Esophagus muscularis mucosa (tissue), 4 donors: ENCODE results near the gene SLAMF7. TPM values are rescaled to one million over a fixed set of nuclear protein-coding genes. Genes with fewer than 3 reads are reported as not detected.

ENCODE experiments used
- DNase-seq: peaks from one replicate; pipeline ENCODE4 v3.0.0-alpha.2; 2017; ENCODE audit errors: extremely low spot score
- H3K27ac ChIP-seq, 4 donors: fragments of 200-600 bp; sonication (generic); replicated peaks in 1 of 4; 1 replicate in 3 of 4; 2 replicates in 1 of 4; pipeline ENCODE4 v1.5.1; 2016 to 2019; ENCODE audit warnings: mild to moderate bottlenecking in 1 of 4
- H3K27me3 ChIP-seq, 4 donors: fragments of 200-600 bp; sonication (generic); one replicate each; pipeline versions ENCODE4 v1.5.1 to v1.6.0; 2016 to 2019
- H3K36me3 ChIP-seq, 4 donors: fragments of 200-600 bp; sonication (generic); one replicate each; pipeline ENCODE4 v1.5.1; 2016 to 2019
- H3K4me1 ChIP-seq, 4 donors: fragments of 200-600 bp; sonication (generic); one replicate each; pipeline ENCODE4 v1.5.1; 2016 to 2019
- H3K4me3 ChIP-seq, 4 donors: fragments of 200-600 bp; sonication (generic); 1 replicate in 2 of 4; 2 replicates in 2 of 4; pipeline ENCODE4 v1.5.1; 2016 to 2019; ENCODE audit warnings: mild to moderate bottlenecking in 4 of 4, moderate library complexity in 1 of 4
- H3K9me3 ChIP-seq, 4 donors: fragments of 200-600 bp; sonication (generic); 1 replicate in 3 of 4; 2 replicates in 1 of 4; pipeline ENCODE4 v1.5.1; 2016 to 2019
- CTCF ChIP-seq, 3 experiments: fragments of 200-600 bp in 2 of 3; fragments of 450-650 bp in 1 of 3; sonication (generic) in 2 of 3; IDR thresholded peaks; one replicate each; pipeline ENCODE4 v1.5.1; 2017 to 2019; ENCODE audit warnings: antibody characterized with exemption in 3 of 3, mild to moderate bottlenecking in 2 of 3, moderate library complexity in 1 of 3
- EP300 ChIP-seq: sonication (generic); formaldehyde crosslinking; IDR thresholded peaks from one replicate; pipeline ENCODE4 v1.6.1; 2017; ENCODE audit warnings: antibody characterized with exemption
- POLR2A ChIP-seq: fragments of 450-650 bp; IDR thresholded peaks from one replicate; pipeline ENCODE4 v1.6.1; 2017; ENCODE audit warnings: antibody characterized with exemption, moderate library complexity, mild to moderate bottlenecking, low read depth
- POLR2AphosphoS5 ChIP-seq, 2 donors: sonication (generic); formaldehyde crosslinking; IDR thresholded peaks; one replicate each; pipeline ENCODE4 v1.6.1; 2017; ENCODE audit warnings: antibody characterized with exemption in 2 of 2
- WGBS: methylation state at CpG from one replicate; pipeline ENCODE4 v1.1.5; 2018; 5-methylcytosine and 5-hydroxymethylcytosine counted together
- intact Hi-C: fragments of 100-400 bp; cut with DNase I; formaldehyde crosslinking; loops from one replicate; pipeline ENCODE4 v1.15.1; 2023
- total RNA-seq, 4 donors: library from RNA; depleted of rRNA; stranded (reverse); fragments of >200 nt; gene quantifications; one replicate each; pipeline versions ENCODE4 v1.1.0 to v1.2.1, GENCODE V29; 2016

Gene SLAMF7
- total RNA-seq, 4 donors from 2014 or later = 0.06 to 1.3 (median 0.47) TPM

- intact Hi-C loops = no loop called here
- Histone ChIP-seq H3K36me3 (no peaks in the 10 kb centered on the region), H3K4me1 (no peaks in the 10 kb centered on the region), H3K27me3 (no peaks in the 10 kb centered on the region), H3K4me3 (no peak overlapping the region), H3K27ac (no peak overlapping the region), H3K9me3 (no peaks in the 10 kb centered on the region)
- TF ChIP-seq CTCF (IDR thresholded peaks at IDR 0.05) (no peak), POLR2A (no peak), EP300 (no peak), POLR2AphosphoS5 (IDR thresholded peaks at IDR 0.05) (no peak)
- DNase-seq = no peak
These were observed 20.7 kb downstream of the SLAMF7 start for GRCh38 chr1:160759740-160760139.

GRCh38 chr1:160761046-160761445 lies 22.0 kb downstream of the SLAMF7 start:
- no peaks in the 10 kb centered on the region for H3K36me3 ChIP-seq
- H3K4me1 ChIP-seq = no peaks in the 10 kb centered on the region
- intact Hi-C loops = no loop called here
- no peak overlapping the region for H3K27ac ChIP-seq
- no peak overlapping the region for H3K4me3 ChIP-seq
- H3K27me3 ChIP-seq = no peaks in the 10 kb centered on the region
- WGBS = 90% methylated on average over 4 of the region's 4 CpGs
- H3K9me3 ChIP-seq = no peaks in the 10 kb centered on the region
- no peak for DNase-seq
- no peak for TF ChIP-seq POLR2AphosphoS5 (IDR thresholded peaks at IDR 0.05)
- TF ChIP-seq EP300 = no peak
- TF ChIP-seq CTCF (IDR thresholded peaks at IDR 0.05) = no peak
- TF ChIP-seq POLR2A = no peak

- intact Hi-C loops = no loop called here
- Histone ChIP-seq H3K36me3 (no peaks in the 10 kb centered on the region), H3K9me3 (no peaks in the 10 kb centered on the region), H3K4me1 (no peaks in the 10 kb centered on the region), H3K27me3 (no peaks in the 10 kb centered on the region), H3K27ac (no peak overlapping the region), H3K4me3 (no peak overlapping the region)
- TF ChIP-seq EP300 = no peak
- TF ChIP-seq CTCF (IDR thresholded peaks at IDR 0.05) = no peak
- no peak for TF ChIP-seq POLR2A
- no peak for TF ChIP-seq POLR2AphosphoS5 (IDR thresholded peaks at IDR 0.05)
- DNase-seq = no peak
- 100% methylated on average over 2 of the region's 2 CpGs for WGBS
These were observed 22.8 kb downstream of the SLAMF7 start for GRCh38 chr1:160761886-160762285.

GRCh38 chr1:160763993-160764392 lies 24.9 kb downstream of the SLAMF7 start:
- TF ChIP-seq POLR2AphosphoS5 (IDR thresholded peaks at IDR 0.05) (no peak), POLR2A (no peak), EP300 (no peak), CTCF (IDR thresholded peaks at IDR 0.05) (no peak)
- WGBS = 83% methylated on average over 3 of the region's 3 CpGs
- Histone ChIP-seq H3K4me1 (no peaks in the 10 kb centered on the region), H3K36me3 (no peaks in the 10 kb centered on the region), H3K27ac (no peak overlapping the region), H3K9me3 (no peaks in the 10 kb centered on the region), H3K27me3 (no peaks in the 10 kb centered on the region), H3K4me3 (no peak overlapping the region)
- no peak for DNase-seq
- intact Hi-C loops = no loop called here
